NT2/D1 (cell line): Measurements from ENCODE around the gene SERTAD1.

Experiments
- SUZ12 ChIP-seq: IDR thresholded peaks from 2 replicates; pipeline ENCODE4 v1.6.1; 2011; ENCODE audit not compliant: insufficient read length, insufficient read depth; ENCODE audit errors: extremely low read depth
- YY1 ChIP-seq: IDR thresholded peaks from 2 replicates; pipeline ENCODE4 v1.6.1; 2011; ENCODE audit not compliant: insufficient read length, insufficient read depth
- ZNF274 ChIP-seq: IDR thresholded peaks from 2 replicates; pipeline ENCODE4 v1.6.1; 2011; ENCODE audit warnings: mild to moderate bottlenecking, low read depth, low read length

DNA sequence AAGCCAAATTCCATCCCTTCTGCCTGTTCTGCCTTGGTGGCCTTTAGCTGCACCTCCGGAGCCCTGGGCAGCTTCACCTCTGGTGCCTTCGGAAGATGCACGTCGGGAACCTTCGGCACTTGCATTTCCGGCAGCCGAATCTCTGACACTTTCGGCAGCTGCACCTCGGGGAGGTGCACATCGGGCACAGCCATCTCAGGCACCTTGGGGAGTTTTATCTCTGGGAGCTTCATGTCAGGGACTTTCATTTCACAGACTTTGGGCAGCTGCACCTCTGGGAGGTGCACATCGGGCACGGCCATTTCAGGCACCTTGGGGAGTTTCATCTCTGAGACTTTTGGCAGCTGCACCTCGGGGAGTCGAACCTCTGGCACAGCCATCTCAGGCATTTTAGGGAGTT, 29.8 kb downstream of the SERTAD1 start:
- no peak for TF ChIP-seq YY1
- TF ChIP-seq SUZ12 = no peak
- TF ChIP-seq ZNF274 = no peak
